Measurements from ENCODE around the gene PLCH1.

DNA sequence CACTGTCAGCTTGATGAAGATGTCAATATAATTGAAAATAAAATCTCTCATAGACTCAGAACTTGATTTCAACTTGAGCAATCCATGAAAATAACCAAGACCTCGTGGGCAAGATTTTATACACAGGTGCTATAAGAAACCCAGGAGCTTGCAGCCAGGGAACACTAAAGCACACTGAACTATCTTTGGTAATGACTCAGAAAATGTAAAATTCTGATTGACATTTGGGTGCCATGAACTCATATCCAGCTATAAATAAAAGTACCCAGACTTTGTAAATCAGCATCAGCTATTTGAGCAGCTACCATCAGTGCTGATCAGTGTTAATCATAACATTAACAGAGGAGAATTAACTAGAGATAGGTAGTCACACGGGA, 61.5 kb downstream of the PLCH1 start:
- TF ChIP-seq CTCF (conservative IDR thresholded peaks at IDR 0.05), result no peak
- no peak for TF ChIP-seq ZFX (IDR thresholded peaks at IDR 0.05)

Measured in C4-2B (cell line).